AG04450 (cell line): ENCODE data around the gene SLC10A3. TPM values are rescaled to one million over a fixed set of nuclear protein-coding genes. Genes with fewer than 3 reads are reported as not detected.

ENCODE experiments used
- CTCF ChIA-PET: fragments of 300-600, 350-600 bp; formaldehyde crosslinking; extraction: SDS; loops from one replicate; lab custom pipeline; 2022; ENCODE audit warnings: antibody characterized with exemption, inconsistent platforms; lab: Charles Lee
- POLR2A ChIA-PET: fragments of 350-600 bp; formaldehyde crosslinking; extraction: SDS; loops from one replicate; lab custom pipeline; 2021; ENCODE audit warnings: antibody characterized with exemption, inconsistent platforms; lab: Yijun Ruan, JAX
- DNase-seq: peaks from one replicate; pipeline ENCODE4 v3.0.0-alpha.2; 2011; ENCODE audit warnings: low read depth, low spot score
- H3K27ac ChIP-seq: one replicate; pipeline ENCODE4 v1.5.1; 2012; ENCODE audit warnings: low read depth, low read length, control low read depth
- H3K27me3 ChIP-seq: one replicate; pipeline ENCODE4 v1.6.0; 2012; ENCODE audit warnings: low read length; ENCODE audit not compliant: control insufficient read depth, insufficient read depth
- H3K4me3 ChIP-seq: 2 replicates; pipeline ENCODE4 v1.5.1; 2011; ENCODE audit warnings: mild to moderate bottlenecking, low read depth, low read length, control low read depth
- H3K9me3 ChIP-seq: 2 replicates; pipeline ENCODE4 v1.5.1; 2012; ENCODE audit warnings: low read length; ENCODE audit not compliant: control insufficient read depth, insufficient read depth
- polyA minus RNA-seq: library from RNA; depleted of rRNA, polyadenylated mRNA; stranded (reverse); fragments of >200 nt; gene quantifications from 2 replicates; pipeline ENCODE4 v1.2.3, GENCODE V29; 2011; rRNA and poly(A)+ RNA removed
- polyA plus RNA-seq: library from polyadenylated mRNA; depleted of rRNA; stranded (reverse); fragments of >200 nt; gene quantifications from 2 replicates; pipeline ENCODE4 v1.2.3, GENCODE V29; 2011; rRNA removed
- TF ChIP-seq, protein P1 (sequence below): IDR thresholded peaks from 2 replicates; pipeline ENCODE4 v1.5.1; 2011; ENCODE audit warnings: low read depth, low read length, control low read depth, inconsistent platforms

Gene SLC10A3, protein sequence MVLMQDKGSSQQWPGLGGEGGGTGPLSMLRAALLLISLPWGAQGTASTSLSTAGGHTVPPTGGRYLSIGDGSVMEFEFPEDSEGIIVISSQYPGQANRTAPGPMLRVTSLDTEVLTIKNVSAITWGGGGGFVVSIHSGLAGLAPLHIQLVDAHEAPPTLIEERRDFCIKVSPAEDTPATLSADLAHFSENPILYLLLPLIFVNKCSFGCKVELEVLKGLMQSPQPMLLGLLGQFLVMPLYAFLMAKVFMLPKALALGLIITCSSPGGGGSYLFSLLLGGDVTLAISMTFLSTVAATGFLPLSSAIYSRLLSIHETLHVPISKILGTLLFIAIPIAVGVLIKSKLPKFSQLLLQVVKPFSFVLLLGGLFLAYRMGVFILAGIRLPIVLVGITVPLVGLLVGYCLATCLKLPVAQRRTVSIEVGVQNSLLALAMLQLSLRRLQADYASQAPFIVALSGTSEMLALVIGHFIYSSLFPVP
- polyA plus RNA-seq (10.1 and 13.8 TPM in 2 replicates), polyA minus RNA-seq (9.7 and 17.6 TPM in 2 replicates)

- DNase-seq: peak; percentile 74
- Histone ChIP-seq H3K27me3 (no peaks in the 10 kb centered on the region), H3K4me3 (peak within 1 kb of the TSS; percentile 67), H3K27ac (peak within 1 kb of the TSS; percentile 93), H3K9me3 (no peaks in the 10 kb centered on the region)
- TF ChIP-seq, protein P1, sequence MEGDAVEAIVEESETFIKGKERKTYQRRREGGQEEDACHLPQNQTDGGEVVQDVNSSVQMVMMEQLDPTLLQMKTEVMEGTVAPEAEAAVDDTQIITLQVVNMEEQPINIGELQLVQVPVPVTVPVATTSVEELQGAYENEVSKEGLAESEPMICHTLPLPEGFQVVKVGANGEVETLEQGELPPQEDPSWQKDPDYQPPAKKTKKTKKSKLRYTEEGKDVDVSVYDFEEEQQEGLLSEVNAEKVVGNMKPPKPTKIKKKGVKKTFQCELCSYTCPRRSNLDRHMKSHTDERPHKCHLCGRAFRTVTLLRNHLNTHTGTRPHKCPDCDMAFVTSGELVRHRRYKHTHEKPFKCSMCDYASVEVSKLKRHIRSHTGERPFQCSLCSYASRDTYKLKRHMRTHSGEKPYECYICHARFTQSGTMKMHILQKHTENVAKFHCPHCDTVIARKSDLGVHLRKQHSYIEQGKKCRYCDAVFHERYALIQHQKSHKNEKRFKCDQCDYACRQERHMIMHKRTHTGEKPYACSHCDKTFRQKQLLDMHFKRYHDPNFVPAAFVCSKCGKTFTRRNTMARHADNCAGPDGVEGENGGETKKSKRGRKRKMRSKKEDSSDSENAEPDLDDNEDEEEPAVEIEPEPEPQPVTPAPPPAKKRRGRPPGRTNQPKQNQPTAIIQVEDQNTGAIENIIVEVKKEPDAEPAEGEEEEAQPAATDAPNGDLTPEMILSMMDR: no peak
- ChIA-PET CTCF (no interaction called here), POLR2A (interaction anchor here (0.5 to 2.2 kb wide), 7 partner anchors 8 to 62 kb away, joined by 3 to 12 read pairs (median 6); partner anchors contain the start of genes ATP6AP1, FAM3A and LAGE3)
These were observed at the start of gene SLC10A3 for GRCh38 chrX:154490414-154491083. Gene SLC10A3, minus strand, starts transcription at chrX:154490629. Its CDS starts 1,689 bp downstream, at chrX:154488940.

GRCh38 chrX:154539077-154539476, 48.6 kb upstream of the SLC10A3 start:
- CTCF ChIA-PET: no interaction called here
- TF ChIP-seq, protein P1: no peak
- H3K9me3 ChIP-seq: no peaks in the 10 kb centered on the region
- H3K27ac ChIP-seq: no peak overlapping the region
- POLR2A ChIA-PET: no interaction called here
- no peak for DNase-seq
- no peaks in the 10 kb centered on the region for H3K27me3 ChIP-seq
- H3K4me3 ChIP-seq: no peak overlapping the region

DNA sequence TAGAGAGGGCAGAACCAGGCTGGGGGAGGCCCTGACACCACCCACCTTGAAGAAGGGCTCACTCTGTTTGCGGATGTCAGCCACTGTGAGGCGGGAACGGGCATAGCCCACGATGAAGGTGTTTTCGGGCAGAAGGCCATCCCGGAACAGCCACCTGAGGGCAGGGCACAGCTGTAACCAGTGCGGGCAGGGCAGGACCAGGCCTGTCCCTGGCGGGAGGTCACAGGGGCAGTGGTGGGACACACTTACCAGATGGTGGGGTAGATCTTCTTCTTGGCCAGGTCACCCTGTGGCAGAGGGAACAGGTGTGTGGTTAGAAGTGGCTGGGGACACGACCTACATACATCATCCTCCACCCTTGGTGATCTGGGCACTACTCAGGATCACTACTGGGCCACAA, 45.5 kb upstream of the SLC10A3 start:
- Histone ChIP-seq H3K9me3 (no peaks in the 10 kb centered on the region), H3K27ac (no peak overlapping the region), H3K4me3 (no peak overlapping the region), H3K27me3 (no peaks in the 10 kb centered on the region)
- no peak for DNase-seq
- CTCF ChIA-PET: interaction anchor here (0.8 to 0.9 kb wide), 2 partner anchors 128 to 133 kb away, joined by 3 read pairs; no protein-coding TSS in a partner anchor
- TF ChIP-seq, protein P1: no peak
- POLR2A ChIA-PET: no interaction called here

DNA sequence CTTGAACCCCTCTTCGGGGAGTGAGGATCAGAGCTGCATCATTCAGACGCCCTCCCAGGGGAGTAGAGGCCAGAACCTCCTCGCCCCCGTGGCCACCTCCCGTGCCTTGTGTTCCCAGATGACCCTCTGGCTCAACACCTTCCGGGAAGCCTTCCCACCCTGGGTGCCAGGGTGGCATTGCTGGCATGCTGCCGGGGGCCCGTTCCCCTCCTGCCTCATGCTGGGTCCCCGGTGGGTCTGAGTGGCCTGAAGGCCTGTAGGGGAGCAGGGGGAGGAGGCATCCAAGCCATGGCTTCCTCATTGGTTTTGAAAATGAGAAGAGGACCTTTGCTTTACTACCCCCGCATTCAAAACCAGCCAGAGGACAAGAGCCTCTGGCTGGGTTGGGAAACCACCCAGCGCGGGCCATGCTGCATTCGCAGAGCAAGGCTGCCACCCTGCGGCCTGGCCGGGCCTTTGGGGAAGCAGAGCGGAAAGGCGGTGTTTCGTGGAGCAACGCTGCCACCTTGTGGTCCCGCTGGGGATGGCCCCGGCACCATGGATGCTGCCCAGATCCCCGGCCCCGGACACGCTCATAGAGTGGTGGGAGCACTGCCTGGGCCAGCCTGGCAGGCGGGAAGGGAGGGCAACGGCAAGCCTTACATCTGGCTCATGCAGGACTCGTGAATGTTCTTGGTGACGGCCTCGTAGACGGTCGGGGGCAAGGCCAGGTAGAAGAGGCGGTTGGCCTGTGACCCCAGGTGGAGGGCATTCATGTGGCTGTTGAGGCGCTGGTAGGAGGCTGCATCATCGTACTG, 44.3 kb upstream of the SLC10A3 start:
- no peaks in the 10 kb centered on the region for H3K27me3 ChIP-seq
- no peak overlapping the region for H3K4me3 ChIP-seq
- TF ChIP-seq, protein P1: peak; percentile 87
- DNase-seq: no peak
- ChIA-PET CTCF (interaction anchor here (0.8 kb wide), 1 partner anchor 127 kb away, joined by 3 read pairs; no protein-coding TSS in a partner anchor), POLR2A (no interaction called here)
- H3K27ac ChIP-seq: peak overlapping the region; percentile 47
- H3K9me3 ChIP-seq: no peaks in the 10 kb centered on the region
